NCI-H1417 (cell line): Measurements from ENCODE around the gene ESRRB.

ENCODE experiments used
- DNase-seq, 3 experiments: peaks; one replicate each; lab custom pipeline; 2025; lab: John Stamatoyannopoulos, UW

ESRRB gene

DNA sequence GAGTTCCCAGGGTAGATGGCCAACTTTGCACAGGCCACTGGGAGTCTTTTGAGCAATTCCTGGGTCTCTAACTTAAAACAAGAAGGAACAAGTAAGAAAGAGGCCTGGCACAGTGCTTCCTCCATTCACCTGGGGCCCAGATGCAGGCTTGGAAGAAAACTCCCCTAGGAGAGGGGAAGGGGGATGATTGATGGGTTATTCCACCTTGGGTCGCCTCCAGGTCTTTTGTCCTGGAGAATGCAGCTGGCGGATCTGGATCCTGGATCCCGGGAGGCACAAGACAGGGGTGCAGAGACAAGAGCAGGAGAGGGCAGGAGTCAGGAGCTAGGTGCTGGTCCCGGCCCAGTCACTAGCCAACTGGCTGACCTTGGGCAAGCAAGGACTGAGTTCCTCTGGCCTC, 74.5 kb downstream of the ESRRB start:
- DNase-seq = no peak

DNA sequence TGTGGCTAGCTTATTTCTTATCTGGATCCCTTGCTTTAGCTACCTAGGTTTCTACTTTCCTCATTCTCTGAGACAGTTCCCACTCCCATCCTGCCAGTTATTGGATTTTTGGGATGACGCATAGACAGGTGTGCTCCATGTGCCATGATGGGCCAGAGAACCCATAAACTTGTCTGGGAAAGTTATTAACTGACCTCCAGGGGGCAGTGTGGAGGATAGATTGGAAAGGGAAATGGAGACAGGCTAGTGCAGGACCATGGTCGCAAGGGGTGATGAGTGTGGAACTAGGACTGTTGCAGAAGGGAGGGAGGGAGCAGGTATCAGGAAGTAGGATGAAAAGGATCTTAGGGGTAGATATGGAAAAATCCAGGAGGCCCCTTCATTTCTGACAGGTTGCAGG, 80.3 kb downstream of the ESRRB start:
- peak; percentile 30 to 66 (median 63) for DNase-seq

DNA sequence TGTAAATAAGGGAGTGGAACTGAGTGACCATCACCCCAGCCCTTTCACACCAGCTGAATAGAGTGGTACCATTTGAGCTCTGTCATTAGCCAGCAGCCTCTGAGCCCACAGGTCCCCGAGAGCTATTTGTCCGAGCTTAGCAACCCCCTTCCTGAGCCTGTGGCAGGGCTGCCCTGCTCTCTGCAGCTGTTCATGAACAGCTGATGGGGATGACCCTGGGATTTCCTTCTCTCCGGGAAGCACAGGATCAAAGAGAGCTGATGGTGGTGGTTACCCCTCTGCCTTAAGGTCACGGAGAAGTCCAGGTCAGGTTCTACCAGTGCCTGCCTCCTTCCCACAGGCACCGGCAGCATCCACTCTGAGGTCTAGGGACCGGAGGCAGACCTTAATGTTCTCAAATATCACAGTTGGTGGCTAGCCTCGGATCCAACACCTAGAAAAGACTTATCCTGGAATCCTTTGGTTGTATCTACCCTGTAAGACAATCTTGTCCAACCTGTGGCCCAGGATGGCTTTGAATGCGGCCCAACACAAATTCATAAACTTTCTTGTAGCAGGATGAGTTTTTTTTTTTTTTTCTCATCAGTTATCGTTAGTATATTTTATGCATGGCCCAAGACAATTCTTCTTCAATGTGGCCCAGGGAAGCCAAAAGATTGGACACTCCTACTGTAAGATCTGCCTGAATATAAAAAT, 81.1 kb downstream of the ESRRB start:
- DNase-seq = no peak

DNA sequence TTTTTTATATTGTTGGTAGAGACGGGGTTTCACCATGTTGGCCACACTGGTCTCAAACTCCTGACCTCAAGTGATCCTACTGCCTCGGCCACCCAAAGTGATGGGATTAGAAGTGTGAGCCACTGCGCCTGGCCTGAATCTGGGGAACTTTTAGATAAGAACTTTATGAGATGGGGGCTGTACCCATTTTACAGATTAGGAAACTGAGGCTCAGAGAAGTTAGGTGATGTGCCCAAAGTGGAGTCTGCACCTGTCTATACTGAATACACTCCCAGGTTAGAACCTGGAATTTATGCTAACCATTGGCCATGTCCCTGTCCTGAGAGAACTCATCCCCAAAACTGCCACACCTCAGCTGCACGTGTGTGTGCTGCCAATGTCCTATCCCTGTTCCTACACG, 81.9 kb downstream of the ESRRB start:
- no peak for DNase-seq

DNA sequence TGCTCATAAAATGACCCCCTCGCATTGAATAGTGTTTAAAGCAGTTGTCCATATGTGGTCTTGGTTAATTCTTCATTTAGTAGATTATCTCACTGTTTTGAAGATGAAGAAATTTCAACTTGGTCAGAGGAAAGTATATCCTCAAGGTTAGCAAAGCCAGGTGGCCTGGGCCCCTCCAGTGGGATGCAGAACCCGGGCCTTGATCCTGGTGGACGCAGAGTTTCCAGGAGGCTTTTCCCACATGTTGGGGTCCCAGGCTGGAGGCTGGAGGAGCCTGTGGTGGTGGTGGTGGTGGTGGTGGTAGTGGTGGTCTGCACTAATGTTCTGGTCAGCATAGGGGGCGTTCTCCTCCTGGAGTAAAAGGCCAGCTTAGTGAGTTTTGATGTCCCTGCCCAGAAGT, 85.9 kb downstream of the ESRRB start:
- no peak for DNase-seq

DNA sequence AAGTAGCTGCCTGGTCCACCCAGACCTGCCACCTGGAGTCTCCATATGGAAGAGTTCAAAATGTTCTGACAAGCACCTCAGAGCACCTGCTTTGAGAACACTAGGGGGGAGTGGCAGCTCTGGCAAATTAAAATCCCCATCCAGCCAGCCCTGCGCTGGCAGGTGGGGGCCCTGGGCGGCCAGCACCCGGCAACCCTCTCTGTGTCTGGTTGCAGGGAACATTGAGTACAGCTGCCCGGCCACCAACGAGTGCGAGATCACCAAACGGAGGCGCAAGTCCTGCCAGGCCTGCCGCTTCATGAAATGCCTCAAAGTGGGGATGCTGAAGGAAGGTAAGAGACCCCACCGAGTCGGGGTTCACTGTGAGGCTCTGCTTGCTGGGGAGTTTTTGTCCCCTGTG, 86.4 kb downstream of the ESRRB start:
- DNase-seq = no peak

DNA sequence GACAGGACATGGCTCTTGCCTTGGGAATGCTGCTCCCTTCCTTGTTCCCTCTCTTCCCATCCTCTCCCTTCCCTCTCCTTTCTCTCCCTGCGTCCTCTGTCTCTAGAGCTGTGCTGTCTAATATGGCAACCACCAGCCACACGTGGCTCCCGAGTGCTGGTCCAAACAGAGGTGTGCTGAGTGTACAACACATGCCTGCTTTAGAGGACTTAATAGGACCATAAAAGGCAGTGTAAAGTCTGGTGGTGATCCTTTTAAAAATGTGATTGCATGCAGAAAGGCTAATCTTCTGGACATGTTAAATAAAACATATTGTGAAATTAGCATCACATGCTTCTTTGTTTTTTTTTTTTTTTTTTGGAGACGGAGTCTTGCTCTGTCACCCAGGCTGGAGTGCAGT, 87.2 kb downstream of the ESRRB start:
- no peak for DNase-seq

DNA sequence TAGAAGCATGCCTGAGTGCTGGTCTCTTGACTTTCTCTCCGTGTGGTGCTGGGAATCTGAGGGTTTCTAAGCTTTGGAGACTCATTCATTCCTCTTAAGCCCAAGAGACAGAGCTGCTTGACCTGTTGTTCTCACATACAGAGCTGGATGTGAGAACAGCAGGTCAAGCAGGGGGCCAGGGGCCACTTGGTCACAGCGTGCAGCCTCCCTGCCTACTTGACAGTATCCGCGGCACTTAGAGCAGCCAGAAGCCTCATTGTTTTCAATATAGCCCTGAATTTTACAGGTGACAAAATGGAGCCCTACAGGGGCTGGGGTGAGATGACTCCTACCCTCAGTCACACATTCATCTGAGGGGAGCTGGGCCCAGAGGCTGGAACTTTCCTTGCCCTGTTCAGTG, 88.9 kb downstream of the ESRRB start:
- peak in 1 of 3 experiments; percentile 21 for DNase-seq

DNA sequence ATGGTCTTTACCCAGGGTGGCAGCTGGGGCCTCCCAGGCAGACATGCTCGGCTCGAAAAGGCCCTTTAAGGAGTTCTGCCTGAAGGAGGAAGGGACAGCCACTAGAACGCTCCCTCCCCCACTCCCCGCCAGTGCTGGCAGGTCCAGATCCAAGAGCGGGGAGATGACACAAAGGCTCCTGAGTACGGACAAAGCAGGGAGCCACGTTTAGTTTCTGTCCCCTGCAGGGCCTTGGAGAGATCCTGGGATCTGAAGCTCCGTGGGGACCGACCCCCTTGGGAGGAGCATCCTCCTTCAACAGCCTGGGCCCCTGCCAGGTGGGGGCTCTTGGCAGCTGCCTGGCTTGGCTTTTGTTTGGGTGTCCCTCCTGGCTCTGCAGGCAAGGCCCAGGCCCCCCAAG, 89.7 kb downstream of the ESRRB start:
- peak in 1 of 3 experiments; percentile 23 for DNase-seq

DNA sequence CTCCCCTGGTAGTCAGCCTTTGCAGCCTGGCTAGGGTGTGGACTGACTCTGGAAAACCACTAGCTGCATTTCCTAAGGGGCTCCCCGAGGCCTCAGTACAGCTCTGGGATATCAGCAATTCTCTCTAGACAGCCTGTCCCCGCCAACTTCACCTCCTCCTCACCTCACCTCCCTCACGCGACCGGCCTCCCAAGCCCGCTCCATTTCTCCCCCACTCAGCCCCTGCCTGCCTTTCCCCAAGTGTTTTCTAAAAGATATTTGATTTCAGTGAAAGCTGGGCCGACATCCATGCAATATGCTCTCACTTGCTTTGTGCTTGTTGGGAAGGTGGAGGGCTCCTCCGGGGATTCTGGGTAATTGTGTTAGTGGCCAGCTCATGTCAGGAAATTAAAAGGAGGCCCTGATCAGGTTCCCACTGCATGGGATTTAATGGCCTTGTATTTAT, 91.8 kb downstream of the ESRRB start:
- DNase-seq = peak in 1 of 3 experiments; percentile 54

DNA sequence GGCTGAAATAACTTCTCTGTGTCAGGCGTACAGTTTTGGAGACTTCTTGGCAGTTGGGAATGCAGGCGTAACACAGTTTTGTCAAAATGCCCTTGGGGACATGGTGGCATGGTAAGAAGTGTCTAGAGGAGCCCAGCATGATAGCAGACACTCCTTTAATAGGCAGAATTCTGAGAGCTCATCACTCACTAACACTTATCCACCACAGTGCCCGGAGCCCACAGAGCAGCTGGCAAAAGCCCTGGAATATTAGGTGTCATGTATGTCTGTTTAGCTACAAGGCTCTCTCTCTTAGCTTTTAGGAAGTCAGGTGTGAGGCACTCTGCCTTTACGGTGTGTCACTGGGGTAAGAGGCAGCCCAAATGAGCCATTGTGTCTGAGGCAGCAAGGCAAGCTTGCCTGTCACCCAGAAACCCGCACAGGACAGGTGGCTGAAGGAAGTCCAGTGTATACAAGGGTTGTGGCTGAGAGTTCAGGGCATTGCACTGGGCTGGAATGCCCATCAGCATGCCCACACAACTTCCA, 96.3 kb downstream of the ESRRB start:
- peak in 1 of 3 experiments; percentile 79 for DNase-seq

DNA sequence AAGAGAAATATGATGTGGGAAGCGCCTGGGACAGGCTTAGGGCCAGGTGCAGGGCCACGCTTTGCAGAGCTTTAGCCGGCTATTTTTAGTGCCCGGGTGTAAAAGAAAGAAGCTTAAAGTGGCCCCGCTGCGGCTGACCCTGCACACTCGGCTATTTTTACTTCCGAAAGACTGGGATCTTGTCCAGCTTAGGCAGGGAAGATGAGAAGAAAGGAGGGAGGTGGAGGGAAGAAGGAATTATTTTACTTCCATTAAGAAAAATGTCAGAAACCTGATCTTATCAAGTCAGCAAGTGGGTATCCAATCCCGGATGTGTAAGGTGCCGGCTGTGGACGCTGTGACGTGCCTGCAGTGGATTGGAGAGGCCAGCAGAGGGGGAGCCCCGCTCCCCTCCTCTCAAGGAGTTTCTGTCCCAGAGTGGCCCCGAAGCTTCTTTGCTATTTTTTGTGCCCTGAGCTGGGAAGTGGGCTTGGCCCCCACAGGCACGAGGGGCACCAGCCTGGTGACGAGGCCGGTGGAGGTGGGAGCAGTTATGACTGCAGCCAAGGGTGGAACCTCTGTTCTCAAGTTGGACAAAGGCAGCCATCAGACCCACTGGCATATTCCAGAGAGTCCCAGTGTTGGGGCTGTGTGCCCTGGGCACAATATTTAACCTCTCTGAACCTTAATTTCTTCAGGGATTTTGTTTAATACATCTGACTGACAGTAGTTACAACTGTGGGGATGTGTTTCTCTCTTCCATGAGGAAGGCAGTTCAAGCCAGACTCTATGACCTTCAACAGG, 97.7 kb downstream of the ESRRB start:
- peak in 1 of 3 experiments; percentile 65 for DNase-seq

DNA sequence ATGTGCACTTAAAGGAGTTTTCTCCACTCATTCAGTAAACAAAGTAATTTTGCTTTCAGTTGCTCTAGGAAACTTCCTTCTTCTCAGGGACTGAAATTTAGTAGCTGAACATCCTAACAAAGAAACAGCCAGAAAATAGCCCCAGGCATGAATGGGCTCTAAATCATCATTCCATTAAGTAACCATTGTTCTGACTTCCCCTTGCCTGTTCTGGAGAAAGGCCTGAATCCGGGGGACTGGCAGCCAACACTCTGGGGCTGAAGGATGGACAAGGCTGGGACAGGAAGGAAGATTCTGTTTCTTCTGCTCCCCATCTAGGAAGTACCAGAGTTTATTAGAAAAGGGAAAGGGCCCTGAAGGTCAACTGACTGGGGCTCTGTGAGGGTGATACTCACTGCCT, 104.5 kb downstream of the ESRRB start:
- DNase-seq = peak in 2 of 3 experiments; percentile 24 to 76

DNA sequence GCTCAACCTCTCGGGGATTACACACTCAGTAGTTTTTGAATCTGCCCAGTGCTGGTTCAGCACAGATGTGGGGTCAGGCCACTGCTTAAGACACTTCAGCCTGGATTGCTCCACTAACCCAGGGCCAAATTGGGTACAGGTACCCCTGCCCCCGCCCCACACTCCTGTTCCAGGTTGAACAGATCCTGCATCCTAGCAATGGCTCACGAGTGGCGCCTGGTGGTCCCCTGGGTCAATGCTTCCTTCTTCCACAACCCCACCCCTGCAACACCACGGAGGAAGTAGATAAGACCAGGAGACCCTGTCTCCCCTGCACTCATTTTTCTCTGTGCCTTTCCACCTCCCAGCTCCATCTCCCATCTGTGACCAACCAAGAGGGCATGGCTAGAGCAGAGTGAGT, 108.4 kb downstream of the ESRRB start:
- DNase-seq = no peak

DNA sequence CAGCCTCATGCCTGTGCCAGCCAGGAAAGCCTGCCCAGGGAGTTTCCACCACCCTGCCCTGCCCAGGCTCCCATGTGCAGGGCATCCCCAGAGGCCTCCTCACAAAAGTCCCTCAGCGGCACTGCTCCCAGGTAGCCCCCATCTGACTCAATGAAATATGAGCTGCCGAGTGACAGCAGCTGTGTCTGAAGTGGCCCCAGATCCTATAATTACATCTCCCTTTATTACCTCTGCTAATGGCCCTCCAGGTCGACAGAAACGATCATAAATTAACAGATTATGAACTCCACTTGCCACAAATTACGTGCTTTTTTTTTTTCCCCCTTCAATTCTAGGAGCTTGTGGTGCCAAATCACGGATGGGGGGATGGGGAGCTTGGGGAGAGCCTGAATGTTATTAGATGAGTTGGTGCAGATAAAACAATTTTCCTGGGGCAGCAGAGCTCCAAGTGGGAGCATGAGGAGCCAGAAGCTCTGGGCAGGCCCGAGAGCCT, 110.4 kb downstream of the ESRRB start:
- DNase-seq = peak; percentile 96 to 100 (median 99)

DNA sequence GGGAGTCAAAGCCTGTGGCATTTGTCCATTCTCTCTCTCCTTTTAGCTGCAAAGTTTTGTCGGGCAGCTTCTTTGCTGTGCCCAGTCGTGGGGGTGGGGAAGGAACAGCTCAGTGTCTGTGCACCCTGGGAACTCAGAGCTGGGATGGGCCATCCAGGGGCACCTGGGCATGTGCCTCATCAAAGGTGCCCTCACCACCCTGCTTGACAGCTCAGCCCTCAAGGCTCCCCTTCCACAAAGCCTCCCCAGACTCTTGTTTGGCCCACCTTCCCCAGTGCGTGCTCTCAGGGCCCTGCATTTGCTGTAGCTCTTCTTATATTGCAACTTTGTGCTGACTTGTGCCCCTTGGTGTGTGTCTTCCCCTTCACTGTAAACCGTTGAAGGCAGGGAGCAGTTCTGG, 112.6 kb downstream of the ESRRB start:
- DNase-seq = no peak

DNA sequence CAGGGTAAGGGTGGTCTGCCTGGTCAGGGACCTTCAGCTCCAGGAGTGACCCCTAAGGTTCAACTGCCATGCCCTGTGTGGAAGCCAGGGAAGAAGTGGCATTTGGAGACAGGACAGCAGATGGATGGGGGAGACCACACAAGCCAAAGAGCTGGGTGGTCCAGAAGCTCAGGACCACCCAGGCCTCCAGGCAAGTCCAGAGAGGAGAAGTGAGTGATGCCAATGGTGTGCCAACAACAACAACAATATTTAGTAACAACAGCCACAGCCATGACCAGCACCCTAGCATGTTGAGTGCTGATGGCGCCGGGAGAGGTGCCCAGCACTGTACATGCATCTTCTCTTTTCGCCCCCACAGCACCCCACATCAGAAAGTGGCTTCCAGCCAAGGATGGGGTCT, 113.7 kb downstream of the ESRRB start:
- DNase-seq = no peak

DNA sequence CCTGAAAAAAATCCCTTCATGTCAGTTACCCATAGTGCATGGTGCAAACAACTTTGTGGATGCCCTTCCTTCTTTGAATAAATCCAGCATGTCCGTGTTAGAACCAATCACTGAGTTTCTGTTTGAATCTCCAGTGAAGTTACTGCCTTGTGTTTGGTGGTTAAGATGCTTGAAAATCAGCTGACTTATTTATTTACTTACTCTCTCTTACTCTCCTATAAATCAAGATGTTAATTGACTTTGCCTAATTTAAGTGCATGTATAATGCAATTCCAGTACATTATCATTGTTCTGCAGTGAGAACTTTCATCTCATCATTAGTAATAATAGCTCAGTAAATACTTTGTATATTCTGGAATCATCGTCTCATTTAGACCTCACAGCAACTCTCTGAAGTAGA, 114.2 kb downstream of the ESRRB start:
- DNase-seq = peak in 1 of 3 experiments; percentile 27

DNA sequence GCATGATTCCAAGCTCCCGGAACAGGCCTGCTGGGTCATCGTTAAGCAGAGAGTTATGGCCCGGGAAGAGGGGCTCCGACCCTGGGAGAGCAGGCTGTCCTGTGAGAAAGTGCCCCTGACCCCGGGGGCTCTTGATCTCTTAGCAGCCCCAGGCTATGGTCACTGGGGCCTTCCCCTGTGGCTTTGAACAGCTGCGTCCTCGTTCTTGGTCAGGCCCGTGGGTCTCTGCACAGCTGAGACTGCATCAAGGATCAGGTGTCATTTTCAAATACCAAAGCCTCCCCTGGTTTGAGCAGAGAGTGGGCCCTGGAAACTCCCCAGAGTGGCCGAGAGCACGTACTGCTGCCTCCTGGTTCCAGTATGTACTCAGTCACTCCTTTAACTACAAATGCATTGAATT, 114.8 kb downstream of the ESRRB start:
- DNase-seq = peak in 1 of 3 experiments; percentile 39

DNA sequence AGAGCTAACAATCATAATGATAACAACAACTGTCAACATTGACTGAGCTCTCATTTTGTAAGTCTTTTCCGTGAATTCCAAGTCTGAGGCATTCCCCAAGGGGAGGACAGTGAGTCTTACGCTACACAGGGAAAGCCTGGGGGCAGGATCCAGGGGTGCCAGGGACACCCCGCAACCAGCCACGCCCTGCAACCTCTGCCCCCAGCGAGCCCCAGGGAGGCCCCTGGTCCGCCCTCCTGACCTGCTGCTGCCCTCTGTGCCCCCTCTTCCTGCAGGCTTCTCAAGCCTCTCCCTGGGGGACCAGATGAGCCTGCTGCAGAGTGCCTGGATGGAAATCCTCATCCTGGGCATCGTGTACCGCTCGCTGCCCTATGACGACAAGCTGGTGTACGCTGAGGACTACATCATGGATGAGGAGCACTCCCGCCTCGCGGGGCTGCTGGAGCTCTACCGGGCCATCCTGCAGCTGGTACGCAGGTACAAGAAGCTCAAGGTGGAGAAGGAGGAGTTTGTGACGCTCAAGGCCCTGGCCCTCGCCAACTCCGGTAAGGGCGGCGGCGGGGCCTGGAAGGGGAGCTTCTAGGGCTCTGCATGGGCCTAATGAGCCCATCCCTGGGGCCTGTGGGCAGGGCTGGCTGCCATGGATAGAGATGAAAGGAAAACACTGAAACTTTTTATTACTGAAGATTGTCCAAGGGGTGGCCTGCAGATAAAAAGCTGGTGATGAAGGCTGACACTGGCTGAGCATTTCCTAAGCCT, 115.4 kb downstream of the ESRRB start:
- DNase-seq = no peak

DNA sequence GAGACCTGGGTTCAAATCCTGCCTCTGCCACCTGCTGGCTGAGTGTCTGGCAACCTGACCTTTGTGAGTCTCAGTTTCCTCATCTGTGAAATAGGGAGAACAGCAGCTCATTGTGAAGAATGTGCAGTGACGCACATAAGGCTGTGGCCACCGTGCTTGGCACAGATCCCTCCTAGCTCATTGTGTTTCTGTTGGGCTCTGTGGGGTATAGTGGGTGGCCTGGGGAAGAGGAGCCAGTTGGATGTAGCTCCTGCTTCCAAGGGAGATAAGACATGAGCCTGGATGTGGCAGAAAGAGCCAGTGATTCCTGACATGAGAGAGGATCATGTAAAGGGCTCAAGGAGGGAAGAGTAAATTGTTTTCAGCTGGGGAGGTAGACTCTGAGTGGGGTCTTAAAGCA, 120.0 kb downstream of the ESRRB start:
- DNase-seq = no peak

DNA sequence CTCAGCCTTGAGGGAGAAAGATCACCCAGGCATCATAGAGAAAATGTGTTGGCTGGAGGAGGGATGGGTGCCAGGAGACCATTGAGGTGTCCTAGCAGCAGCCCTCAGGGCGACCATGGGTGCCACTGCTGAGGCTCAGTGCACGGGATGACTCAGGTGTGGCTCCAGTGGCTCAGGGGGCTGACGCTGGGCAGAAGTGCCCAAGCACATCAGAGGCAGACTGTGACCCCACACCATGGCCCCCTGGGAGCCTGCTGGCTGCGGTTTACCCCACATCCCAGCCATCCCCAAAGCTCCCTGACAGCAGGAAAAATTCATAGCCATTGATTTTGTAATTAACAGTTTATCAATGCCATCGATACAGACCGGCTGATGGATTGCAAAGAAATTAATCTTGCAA, 120.7 kb downstream of the ESRRB start:
- no peak for DNase-seq
